Sigmoid colon (tissue), 7 donors: Measurements from ENCODE around the gene MYBPHL. TPM values are rescaled to one million over a fixed set of nuclear protein-coding genes. Genes with fewer than 3 reads are reported as not detected.

Experiments used
- DNase-seq: peaks from one replicate; pipeline ENCODE4 v3.0.0-alpha.2; 2019
- H3K27ac ChIP-seq, 4 donors: fragments of 200-600 bp; sonication (generic); one replicate each; pipeline ENCODE4 v1.5.1; 2016 to 2019; ENCODE audit warnings: mild to moderate bottlenecking in 1 of 4
- H3K27me3 ChIP-seq, 3 donors: fragments of 200-600 bp; sonication (generic); one replicate each; pipeline ENCODE4 v1.5.1; 2019; ENCODE audit warnings: mild to moderate bottlenecking in 1 of 3
- H3K36me3 ChIP-seq, 4 donors: fragments of 200-600 bp; sonication (generic); one replicate each; pipeline ENCODE4 v1.5.1; 2016 to 2019
- H3K4me1 ChIP-seq, 4 donors: fragments of 200-600 bp; sonication (generic); one replicate each; pipeline ENCODE4 v1.5.1; 2017 to 2019
- H3K4me3 ChIP-seq, 4 donors: fragments of 200-600 bp; sonication (generic); one replicate each; pipeline ENCODE4 v1.5.1; 2017 to 2019; ENCODE audit warnings: mild to moderate bottlenecking in 2 of 4, moderate library complexity in 1 of 4
- H3K9me3 ChIP-seq, 4 donors: fragments of 200-600 bp in 3 of 4; sonication (generic) in 3 of 4; one replicate each; pipeline versions ENCODE4 v1.5.1 to v1.6.1; 2013 to 2019
- EP300 ChIP-seq, 4 donors: sonication (generic); formaldehyde crosslinking; IDR thresholded peaks; one replicate each; pipeline ENCODE4 v1.6.1; 2017; ENCODE audit warnings: antibody characterized with exemption in 4 of 4
- POLR2A ChIP-seq, 2 donors: fragments of 450-650 bp; IDR thresholded peaks; one replicate each; pipeline ENCODE4 v1.6.1; 2016; ENCODE audit warnings: antibody characterized with exemption in 2 of 2, mild to moderate bottlenecking in 2 of 2, moderate library complexity in 2 of 2
- POLR2AphosphoS5 ChIP-seq, 4 donors: sonication (generic); formaldehyde crosslinking; IDR thresholded peaks; one replicate each; pipeline ENCODE4 v1.6.1; 2017; ENCODE audit warnings: antibody characterized with exemption in 4 of 4
- WGBS, 2 donors: extraction: QIAGEN DNeasy Blood & Tissue Kit; methylation state at CpG; one replicate each; pipeline ENCODE4 v1.1.7; 2013; 5-methylcytosine and 5-hydroxymethylcytosine counted together
- intact Hi-C: fragments of 100-400 bp; cut with DNase I; formaldehyde crosslinking; loops from one replicate; pipeline ENCODE4 v1.15.1; 2023
- polyA plus RNA-seq, 3 donors: library from polyadenylated mRNA; stranded (reverse); fragments of 200-250 nt; gene quantifications; one replicate each; pipeline ENCODE4 v1.2.3, GENCODE V29; 2013
- total RNA-seq, 4 donors: library from RNA; depleted of rRNA; stranded (reverse); fragments of >200 nt; gene quantifications; one replicate each; pipeline ENCODE4 v1.1.0, GENCODE V29; 2016
- TF ChIP-seq, protein P1 (sequence below), 4 experiments: fragments of 450-650 bp in 3 of 4; fragments of 200-600 bp in 1 of 4; IDR thresholded peaks; one replicate each; pipeline ENCODE4 v1.5.1; 2016 to 2019; ENCODE audit warnings: antibody characterized with exemption in 4 of 4, mild to moderate bottlenecking in 3 of 4, moderate library complexity in 2 of 4
- donor health status: healthy with polysubstance abuse.
- donor health status: Bipolar disorder and iron deficiency.
- donor health status: healthy.

Gene MYBPHL
- total and polyA plus RNA-seq, 7 donors, result not detected

DNA sequence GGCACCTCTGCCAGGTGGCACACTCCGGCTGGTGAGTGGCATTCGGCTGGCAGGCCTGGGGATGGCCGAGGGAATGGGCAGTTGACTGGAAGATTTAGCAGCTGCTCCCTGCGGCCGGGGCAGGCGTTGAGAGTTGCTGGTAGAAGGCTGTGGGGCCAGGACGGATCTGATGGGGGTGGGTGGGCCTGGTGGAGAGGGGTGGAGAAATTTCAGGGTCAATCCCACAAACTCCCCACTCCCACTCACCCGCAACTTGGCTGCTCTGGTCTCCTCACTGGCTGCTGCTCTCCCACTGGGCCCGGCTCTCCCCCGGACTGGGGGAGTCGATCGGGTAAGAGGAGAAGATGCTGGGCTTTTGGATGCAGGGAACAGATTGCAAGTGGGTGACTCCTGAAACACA, 25.9 kb downstream of the MYBPHL start:
- H3K36me3 ChIP-seq, result no peaks in the 10 kb centered on the region
- TF ChIP-seq POLR2A (IDR thresholded peaks at IDR 0.05), result no peak
- TF ChIP-seq, protein P1, sequence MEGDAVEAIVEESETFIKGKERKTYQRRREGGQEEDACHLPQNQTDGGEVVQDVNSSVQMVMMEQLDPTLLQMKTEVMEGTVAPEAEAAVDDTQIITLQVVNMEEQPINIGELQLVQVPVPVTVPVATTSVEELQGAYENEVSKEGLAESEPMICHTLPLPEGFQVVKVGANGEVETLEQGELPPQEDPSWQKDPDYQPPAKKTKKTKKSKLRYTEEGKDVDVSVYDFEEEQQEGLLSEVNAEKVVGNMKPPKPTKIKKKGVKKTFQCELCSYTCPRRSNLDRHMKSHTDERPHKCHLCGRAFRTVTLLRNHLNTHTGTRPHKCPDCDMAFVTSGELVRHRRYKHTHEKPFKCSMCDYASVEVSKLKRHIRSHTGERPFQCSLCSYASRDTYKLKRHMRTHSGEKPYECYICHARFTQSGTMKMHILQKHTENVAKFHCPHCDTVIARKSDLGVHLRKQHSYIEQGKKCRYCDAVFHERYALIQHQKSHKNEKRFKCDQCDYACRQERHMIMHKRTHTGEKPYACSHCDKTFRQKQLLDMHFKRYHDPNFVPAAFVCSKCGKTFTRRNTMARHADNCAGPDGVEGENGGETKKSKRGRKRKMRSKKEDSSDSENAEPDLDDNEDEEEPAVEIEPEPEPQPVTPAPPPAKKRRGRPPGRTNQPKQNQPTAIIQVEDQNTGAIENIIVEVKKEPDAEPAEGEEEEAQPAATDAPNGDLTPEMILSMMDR (IDR thresholded peaks at IDR 0.05), result no peak
- TF ChIP-seq EP300 (IDR thresholded peaks at IDR 0.05), result no peak
- TF ChIP-seq POLR2AphosphoS5 (IDR thresholded peaks at IDR 0.05), result no peak
- no peaks in the 10 kb centered on the region for H3K9me3 ChIP-seq
- H3K4me1 ChIP-seq, result peaks cover 0 to 25% (median 21%) of the 10 kb centered on the region in 4 donors
- no peak for DNase-seq
- no peak overlapping the region for H3K4me3 ChIP-seq
- intact Hi-C loops, result no loop called here
- no peaks in the 10 kb centered on the region for H3K27me3 ChIP-seq
- WGBS, 2 donors, result 97 to 98% methylated on average over 12 of the region's 12 CpGs
- H3K27ac ChIP-seq, result no peak overlapping the region

DNA sequence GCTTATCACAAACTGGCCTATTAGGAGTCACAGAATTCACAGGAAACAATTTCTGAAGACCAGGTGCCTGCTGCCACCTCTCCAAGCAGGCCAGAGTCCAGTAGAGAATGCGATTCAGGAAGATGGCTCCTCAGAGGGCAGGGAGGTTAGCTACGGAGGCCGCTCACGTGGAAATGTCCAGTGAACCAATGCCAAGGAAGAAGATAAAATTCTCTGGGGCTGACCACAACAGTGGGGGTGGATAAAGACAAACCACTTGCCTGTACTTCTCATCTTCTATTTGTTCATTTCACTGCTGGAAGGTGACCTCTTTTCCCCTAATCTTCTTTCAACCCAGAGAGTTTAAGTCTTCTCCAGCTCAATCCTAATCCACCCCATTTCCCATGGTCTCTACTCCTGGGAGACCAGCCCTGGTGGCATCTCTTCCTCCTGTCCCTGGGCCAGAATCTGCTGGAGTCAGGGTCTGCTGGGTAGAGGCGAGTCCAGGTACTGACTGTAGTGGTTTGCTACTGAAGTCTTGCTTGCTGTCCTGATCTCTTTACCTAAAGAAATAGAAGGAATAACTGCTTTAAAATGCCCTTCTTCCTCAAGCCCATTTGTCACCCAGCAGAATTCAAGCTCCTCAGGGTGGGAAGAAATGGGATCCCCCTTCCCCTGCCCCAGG, 27.1 kb downstream of the MYBPHL start:
- no peak overlapping the region for H3K27ac ChIP-seq
- no peak for DNase-seq
- TF ChIP-seq POLR2A (IDR thresholded peaks at IDR 0.05) (no peak), EP300 (IDR thresholded peaks at IDR 0.05) (no peak), POLR2AphosphoS5 (IDR thresholded peaks at IDR 0.05) (no peak)
- TF ChIP-seq, protein P1 (IDR thresholded peaks at IDR 0.05), result no peak
- intact Hi-C loops, result loop anchor here (10.0 kb wide), 1 partner anchor 255 kb away; the partner anchor contains the start of gene GPR61
- 95% methylated on average over 5 of the region's 5 CpGs for WGBS, 2 donors
- H3K4me1 ChIP-seq, result peaks cover 0 to 35% (median 27%) of the 10 kb centered on the region in 4 donors
- H3K9me3 ChIP-seq, result no peaks in the 10 kb centered on the region
- no peaks in the 10 kb centered on the region for H3K27me3 ChIP-seq
- no peaks in the 10 kb centered on the region for H3K36me3 ChIP-seq
- H3K4me3 ChIP-seq, result no peak overlapping the region

DNA sequence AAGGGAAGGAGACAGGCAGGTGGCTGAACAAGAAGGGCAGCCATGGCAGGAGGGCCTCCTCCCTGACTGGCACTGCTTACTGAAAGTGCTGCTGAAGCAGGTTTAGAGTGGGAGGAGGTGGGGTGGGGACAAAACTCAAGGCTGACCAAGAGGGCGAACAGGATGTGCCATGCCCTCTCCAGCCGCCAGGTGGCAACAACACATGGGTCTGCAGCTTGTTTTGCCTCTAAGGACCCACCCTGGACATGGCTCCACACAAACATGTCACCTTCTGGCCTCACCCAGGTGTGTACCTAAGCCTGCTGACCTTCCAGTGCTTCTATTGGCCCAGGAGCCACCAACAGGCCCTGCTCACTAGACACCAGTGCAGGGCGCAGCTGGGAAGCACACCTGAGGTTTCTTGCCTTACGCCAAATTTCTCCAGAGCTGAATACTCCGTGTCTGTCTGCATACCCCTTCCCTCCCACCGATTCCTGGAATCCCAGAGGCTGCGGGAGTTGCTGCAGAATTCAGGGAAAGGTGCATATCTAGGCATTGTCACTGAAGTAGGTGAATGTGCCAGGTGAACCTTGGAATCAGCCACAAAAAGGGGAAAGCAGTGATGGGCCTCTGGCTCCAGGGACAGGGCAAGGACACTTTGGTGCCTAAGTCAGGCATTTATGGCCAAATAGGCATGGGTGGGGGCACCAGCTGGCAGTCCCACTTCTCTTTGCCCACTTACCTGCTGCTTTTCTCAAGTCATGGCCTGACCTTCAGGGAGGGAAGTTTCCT, 29.2 kb downstream of the MYBPHL start:
- DNase-seq, result peak; percentile 84
- H3K27ac ChIP-seq, result peak overlapping the region in 1 of 4 donors; percentile 40
- H3K27me3 ChIP-seq, result no peaks in the 10 kb centered on the region
- H3K36me3 ChIP-seq, result no peaks in the 10 kb centered on the region
- WGBS, 2 donors, result 44 to 64% methylated on average over 7 of the region's 7 CpGs
- peaks cover 0 to 28% (median 17%) of the 10 kb centered on the region in 4 donors for H3K4me1 ChIP-seq
- intact Hi-C loops, result loop anchor here (2.0 to 10.0 kb wide), 2 partner anchors 121 to 257 kb away; partner anchors contain the start of gene GPR61
- TF ChIP-seq POLR2AphosphoS5 (IDR thresholded peaks at IDR 0.05), result no peak
- TF ChIP-seq, protein P1 (IDR thresholded peaks at IDR 0.05), result peak; percentile 77 to 93 (median 89)
- no peak for TF ChIP-seq POLR2A (IDR thresholded peaks at IDR 0.05)
- TF ChIP-seq EP300 (IDR thresholded peaks at IDR 0.05), result no peak
- H3K9me3 ChIP-seq, result no peaks in the 10 kb centered on the region
- H3K4me3 ChIP-seq, result no peak overlapping the region

DNA sequence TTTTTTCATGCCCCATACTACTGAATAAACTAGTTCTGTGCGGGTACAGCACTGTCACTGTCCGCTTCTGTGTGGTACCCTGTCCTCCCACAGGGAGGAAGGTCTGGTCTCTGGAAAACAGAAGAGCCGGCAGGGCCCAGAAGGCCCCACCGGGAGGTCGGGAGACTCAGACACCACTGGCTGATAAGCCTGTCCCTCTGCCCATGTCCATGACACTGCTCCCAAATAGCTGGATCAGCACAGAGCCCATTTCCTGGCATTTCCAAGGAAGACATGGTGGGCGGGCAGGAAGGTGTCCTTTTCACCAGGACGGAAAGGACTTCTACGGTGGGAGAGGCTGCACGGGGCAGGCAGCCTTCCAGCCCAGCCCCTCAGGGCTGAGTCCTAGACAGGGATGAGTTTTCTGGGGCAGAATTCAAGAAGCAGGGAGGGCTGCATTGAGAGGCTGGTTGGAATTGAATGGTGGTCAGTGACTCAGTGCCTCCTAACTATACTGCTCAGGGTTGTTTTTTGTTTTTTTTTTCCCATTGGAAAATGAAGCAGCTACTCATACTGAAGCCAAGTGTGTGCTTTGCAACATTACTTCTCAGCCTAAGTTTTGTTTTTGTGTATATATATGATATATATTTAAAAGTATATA, 31.0 kb downstream of the MYBPHL start:
- H3K27ac ChIP-seq, result peak overlapping the region in 2 of 4 donors; percentile 21 to 60
- no peaks in the 10 kb centered on the region for H3K27me3 ChIP-seq
- H3K4me1 ChIP-seq, result peaks cover 0 to 17% (median 8%) of the 10 kb centered on the region in 4 donors
- no peak for TF ChIP-seq POLR2A (IDR thresholded peaks at IDR 0.05)
- no peak for TF ChIP-seq EP300 (IDR thresholded peaks at IDR 0.05)
- no peak for TF ChIP-seq POLR2AphosphoS5 (IDR thresholded peaks at IDR 0.05)
- TF ChIP-seq, protein P1 (IDR thresholded peaks at IDR 0.05), result no peak
- H3K9me3 ChIP-seq, result no peaks in the 10 kb centered on the region
- DNase-seq, result no peak
- intact Hi-C loops, result loop anchor here (2.0 to 10.0 kb wide), 2 partner anchors 123 to 259 kb away; partner anchors contain the start of gene GPR61
- H3K4me3 ChIP-seq, result no peak overlapping the region
- 86 to 88% methylated on average over 9 of the region's 9 CpGs for WGBS, 2 donors
- H3K36me3 ChIP-seq, result peaks cover 0 to 4% (median 0%) of the 10 kb centered on the region in 4 donors
